ENCODE measurements around the gene HOXC11.

The HOXC11 gene

GRCh38 chr12:54025499-54026405, 52.8 kb downstream of the HOXC11 start:
- no peak for DNase-seq

- no peak for DNase-seq
Observed at GRCh38 chr12:54026640-54027441, 53.9 kb downstream of the HOXC11 start.
